GM21723 (cell line): ENCODE data around the gene AGAP1.

ENCODE experiments used
- ATAC-seq: cut with Tn5 transposase; IDR thresholded peaks from one replicate; pipeline ENCODE4 v1.9.1; 2021; ENCODE audit warnings: mild to moderate bottlenecking, moderate library complexity; ENCODE audit not compliant: unreplicated experiment

The AGAP1 gene

GRCh38 chr2:235486729-235487128 lies 7.1 kb upstream of the AGAP1 start:
- no peak for ATAC-seq

GRCh38 chr2:235489897-235490296 lies 3.9 kb upstream of the AGAP1 start:
- no peak for ATAC-seq

- ATAC-seq, result no peak
Observed at GRCh38 chr2:235492850-235493344, 946 bp upstream of the AGAP1 start.

GRCh38 chr2:235493402-235493774 lies 455 bp upstream of the AGAP1 start:
- ATAC-seq, result no peak

GRCh38 chr2:235494716-235495372 lies 1.0 kb downstream of the AGAP1 start:
- no peak for ATAC-seq

GRCh38 chr2:235495373-235496238 lies 1.8 kb downstream of the AGAP1 start:
- no peak for ATAC-seq

- ATAC-seq, result no peak
Observed at GRCh38 chr2:235496239-235496621, 2.4 kb downstream of the AGAP1 start.

- no peak for ATAC-seq
Observed at GRCh38 chr2:235497096-235497495, 3.3 kb downstream of the AGAP1 start.

- no peak for ATAC-seq
Observed at GRCh38 chr2:235498541-235498940, 4.7 kb downstream of the AGAP1 start.

GRCh38 chr2:235498946-235499812 lies 5.3 kb downstream of the AGAP1 start:
- no peak for ATAC-seq

GRCh38 chr2:235500110-235500760 lies 6.4 kb downstream of the AGAP1 start:
- ATAC-seq, result no peak

- peak; percentile 55 for ATAC-seq
Observed at GRCh38 chr2:235500761-235501672, 7.2 kb downstream of the AGAP1 start.

GRCh38 chr2:235501673-235502031 lies 7.8 kb downstream of the AGAP1 start:
- peak; percentile 44 for ATAC-seq

GRCh38 chr2:235502336-235502735 lies 8.5 kb downstream of the AGAP1 start:
- ATAC-seq, result no peak

- no peak for ATAC-seq
Observed at GRCh38 chr2:235504441-235505180, 10.8 kb downstream of the AGAP1 start.

GRCh38 chr2:235505181-235505741 lies 11.4 kb downstream of the AGAP1 start:
- no peak for ATAC-seq

- ATAC-seq, result no peak
Observed at GRCh38 chr2:235506291-235506996, 12.6 kb downstream of the AGAP1 start.

GRCh38 chr2:235506997-235507615 lies 13.3 kb downstream of the AGAP1 start:
- no peak for ATAC-seq
